Lower lobe of right lung (tissue), 2 donors: Measurements from ENCODE around the gene QRICH2. TPM values are rescaled to one million over a fixed set of nuclear protein-coding genes. Genes with fewer than 3 reads are reported as not detected.
"Not testable (repeated sequence)": the region's sequence is repeated elsewhere in the genome, so short reads cannot be mapped to it uniquely, and the experiment has no call there.

Experiments used
- ATAC-seq, 2 donors: fragments of 200-7000 bp; cut with Tn5 transposase; one replicate each; pipeline ENCODE4 v1.9.1; 2020 to 2022; ENCODE audit warnings: mild to moderate bottlenecking in 2 of 2, moderate library complexity in 2 of 2
- DNase-seq: peaks from one replicate; pipeline ENCODE4 v3.0.0-alpha.2; 2020
- H3K27ac ChIP-seq: fragments of 200-600 bp; one replicate; pipeline ENCODE4 v1.8.0; 2022
- H3K27me3 ChIP-seq: fragments of 200-600 bp; one replicate; pipeline ENCODE4 v1.8.0; 2022; ENCODE audit warnings: low read depth
- H3K36me3 ChIP-seq: fragments of 200-600 bp; one replicate; pipeline ENCODE4 v1.8.0; 2022; ENCODE audit warnings: mild to moderate bottlenecking
- H3K4me1 ChIP-seq: fragments of 200-600 bp; one replicate; pipeline ENCODE4 v1.8.0; 2022
- H3K4me3 ChIP-seq: fragments of 200-600 bp; one replicate; pipeline ENCODE4 v1.8.0; 2022; ENCODE audit warnings: mild to moderate bottlenecking
- H3K9me3 ChIP-seq: fragments of 200-600 bp; one replicate; pipeline ENCODE4 v1.8.0; 2022
- intact Hi-C: fragments of 100-400 bp; cut with DNase I; formaldehyde crosslinking; loops from one replicate; pipeline ENCODE4 v1.11.0; 2022
- total RNA-seq: library from RNA; stranded (reverse); fragmentation: NEBNext Ultra II Directional; extraction: Animal tissue kit (Norgen Biotek cat#: 25700); gene quantifications from one replicate; pipeline ENCODE4 v1.2.1, GENCODE V29; 2021
- TF ChIP-seq, protein P1 (sequence below): fragments of 200-600 bp; IDR thresholded peaks from one replicate; pipeline ENCODE4 v1.8.0; 2022; ENCODE audit warnings: antibody characterized with exemption, mild to moderate bottlenecking
- donor health status: DM: no; HTN: yes; CAD: no; lungs with severe emphysema.

Gene QRICH2
- total RNA-seq, 1 donor from 2014 or later, result 4.5 TPM

DNA sequence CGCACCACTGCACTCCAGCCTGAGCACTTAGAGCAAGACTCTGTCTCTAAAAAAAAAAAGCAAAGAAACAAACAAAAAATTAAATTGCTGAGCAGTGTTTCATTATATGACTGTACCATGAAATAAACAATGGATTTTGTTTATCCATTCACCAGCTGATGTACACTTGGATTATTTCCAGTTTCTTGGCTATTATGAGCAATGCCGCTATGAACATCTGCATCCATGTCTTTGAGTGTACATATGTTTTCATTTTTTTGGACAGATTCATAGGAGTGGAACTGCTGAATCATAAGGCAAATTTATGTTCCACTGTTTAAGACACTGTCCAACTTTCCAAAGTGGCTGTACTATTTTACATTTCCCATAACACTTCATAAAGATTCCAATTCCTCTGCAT is 75.7 kb downstream of the QRICH2 start:
- Histone ChIP-seq H3K4me1 (no peaks in the 10 kb centered on the region), H3K27me3 (no peaks in the 10 kb centered on the region), H3K36me3 (no peaks in the 10 kb centered on the region), H3K9me3 (no peaks in the 10 kb centered on the region), H3K27ac (no peak overlapping the region), H3K4me3 (no peak overlapping the region)
- TF ChIP-seq, protein P1, sequence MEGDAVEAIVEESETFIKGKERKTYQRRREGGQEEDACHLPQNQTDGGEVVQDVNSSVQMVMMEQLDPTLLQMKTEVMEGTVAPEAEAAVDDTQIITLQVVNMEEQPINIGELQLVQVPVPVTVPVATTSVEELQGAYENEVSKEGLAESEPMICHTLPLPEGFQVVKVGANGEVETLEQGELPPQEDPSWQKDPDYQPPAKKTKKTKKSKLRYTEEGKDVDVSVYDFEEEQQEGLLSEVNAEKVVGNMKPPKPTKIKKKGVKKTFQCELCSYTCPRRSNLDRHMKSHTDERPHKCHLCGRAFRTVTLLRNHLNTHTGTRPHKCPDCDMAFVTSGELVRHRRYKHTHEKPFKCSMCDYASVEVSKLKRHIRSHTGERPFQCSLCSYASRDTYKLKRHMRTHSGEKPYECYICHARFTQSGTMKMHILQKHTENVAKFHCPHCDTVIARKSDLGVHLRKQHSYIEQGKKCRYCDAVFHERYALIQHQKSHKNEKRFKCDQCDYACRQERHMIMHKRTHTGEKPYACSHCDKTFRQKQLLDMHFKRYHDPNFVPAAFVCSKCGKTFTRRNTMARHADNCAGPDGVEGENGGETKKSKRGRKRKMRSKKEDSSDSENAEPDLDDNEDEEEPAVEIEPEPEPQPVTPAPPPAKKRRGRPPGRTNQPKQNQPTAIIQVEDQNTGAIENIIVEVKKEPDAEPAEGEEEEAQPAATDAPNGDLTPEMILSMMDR, result no peak
- DNase-seq (no peak), ATAC-seq (no peak)
- intact Hi-C loops, result no loop called here

DNA sequence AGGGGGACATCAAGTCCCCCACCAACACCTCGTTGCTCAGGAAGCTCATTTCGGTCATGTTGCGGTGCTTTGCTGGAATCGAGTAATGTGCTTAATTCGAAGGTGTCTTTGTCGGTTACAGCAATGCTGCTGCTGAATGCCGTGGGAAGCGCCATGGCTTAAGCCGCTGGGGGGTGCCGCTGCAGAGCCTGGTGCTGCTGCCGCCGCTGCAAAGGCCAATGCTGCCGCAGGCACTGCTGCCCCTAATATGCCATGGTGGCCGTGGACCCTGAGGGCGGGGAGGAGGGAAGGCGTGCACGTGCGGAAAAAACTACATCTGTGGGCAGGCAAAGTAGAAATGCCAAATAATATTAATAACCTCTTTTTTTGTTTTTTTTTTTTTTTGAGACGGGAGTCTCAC is 81.3 kb downstream of the QRICH2 start:
- H3K36me3 ChIP-seq, H3K4me1 ChIP-seq, intact Hi-C loops, H3K9me3 ChIP-seq, H3K4me3 ChIP-seq, H3K27ac ChIP-seq, ATAC-seq, H3K27me3 ChIP-seq, DNase-seq: not testable (repeated sequence)

DNA sequence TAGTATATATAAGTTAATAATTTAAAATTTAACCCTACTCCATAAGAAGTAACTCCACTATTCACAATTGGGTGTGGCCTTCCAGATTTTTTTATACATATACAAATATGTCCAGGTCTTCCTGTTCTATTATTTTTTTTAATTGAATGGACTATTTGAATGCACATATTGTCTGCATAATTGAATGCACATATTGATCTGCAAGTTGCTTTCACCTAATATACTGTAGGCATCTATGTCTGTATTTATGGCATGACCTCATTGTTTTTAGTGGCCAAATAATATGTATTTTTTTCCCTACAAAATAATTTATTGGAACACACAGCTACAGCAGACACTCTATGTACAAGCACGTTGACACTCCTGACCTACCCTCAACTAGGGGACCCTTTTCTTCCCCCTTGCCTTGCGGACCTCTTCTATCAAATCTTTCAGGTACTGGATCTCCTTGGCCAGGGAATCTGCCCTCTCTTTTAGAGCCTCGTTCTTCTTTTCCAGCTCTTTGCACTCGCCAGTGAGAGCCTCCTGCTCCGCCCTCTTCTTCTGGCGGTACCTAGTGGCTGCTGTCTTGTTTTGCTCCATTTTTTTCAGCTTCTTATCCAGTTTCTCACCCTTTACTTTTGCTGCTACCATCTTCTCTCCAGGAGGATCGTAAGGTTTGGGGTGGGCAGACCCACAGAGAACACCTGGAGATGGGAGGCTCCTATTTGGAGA is 82.5 kb downstream of the QRICH2 start:
- H3K4me1 ChIP-seq, intact Hi-C loops, H3K27me3 ChIP-seq, H3K36me3 ChIP-seq, H3K27ac ChIP-seq, DNase-seq, H3K4me3 ChIP-seq, H3K9me3 ChIP-seq, ATAC-seq: not testable (repeated sequence)

Other genes with a start within 250 kb of the QRICH2 start
- 65.0 TPM for gene SRP68, start 235.8 kb downstream of the QRICH2 start, total RNA-seq
- gene GALR2, start 233.5 kb downstream of the QRICH2 start, total RNA-seq, result not detected
- gene ZACN, start 229.1 kb downstream of the QRICH2 start, total RNA-seq, result not detected
- 118 TPM for gene EXOC7, start 204.5 kb downstream of the QRICH2 start, total RNA-seq
- gene FOXJ1, start 167.0 kb downstream of the QRICH2 start, total RNA-seq, result 21.5 TPM
- gene RNF157, start 67.8 kb downstream of the QRICH2 start, total RNA-seq, result 2.4 TPM
- 62.7 TPM for gene UBALD2, start 42.9 kb downstream of the QRICH2 start, total RNA-seq
- 70.4 TPM for gene PRPSAP1, start 45.6 kb upstream of the QRICH2 start, total RNA-seq
- gene SPHK1, start 76.3 kb upstream of the QRICH2 start, total RNA-seq, result 8.2 TPM
- gene UBE2O, start 144.9 kb upstream of the QRICH2 start, total RNA-seq, result 18.2 TPM
- gene AANAT, start 159.3 kb upstream of the QRICH2 start, total RNA-seq, result not detected
- 47.8 TPM for gene RHBDF2, start 193.1 kb upstream of the QRICH2 start, total RNA-seq
- 30.2 TPM for gene CYGB, start 229.4 kb upstream of the QRICH2 start, total RNA-seq
- gene PRCD, start 231.8 kb upstream of the QRICH2 start, total RNA-seq, result 8.2 TPM